AG09319 (cell line): ENCODE results near the gene MYMK.

Source experiments
- DNase-seq: peaks from one replicate; pipeline ENCODE4 v3.0.0-alpha.2; 2010; ENCODE audit warnings: low read depth; ENCODE audit errors: extremely low read depth
- CTCF ChIP-seq: IDR thresholded peaks from 2 replicates; pipeline ENCODE4 v1.5.1; 2011; ENCODE audit warnings: low read depth, mild to moderate bottlenecking, inconsistent platforms, low read length, moderate library complexity

The MYMK gene

GRCh38 chr9:133557581-133557980 lies 32.8 kb upstream of the MYMK start:
- no peak for DNase-seq
- no peak for TF ChIP-seq CTCF

- TF ChIP-seq CTCF: no peak
Measured at GRCh38 chr9:133556354-133556753, 31.6 kb upstream of the MYMK start.

GRCh38 chr9:133554729-133555128 lies 30.0 kb upstream of the MYMK start:
- no peak for DNase-seq
- TF ChIP-seq CTCF: no peak

More at GRCh38 chr9:133556354-133556753, 31.6 kb upstream of the MYMK start:
- DNase-seq: no peak

- no peak for TF ChIP-seq CTCF
- DNase-seq: no peak
Measured at GRCh38 chr9:133553973-133554713, 29.4 kb upstream of the MYMK start.

GRCh38 chr9:133553123-133553522 lies 28.4 kb upstream of the MYMK start:
- TF ChIP-seq CTCF: no peak

GRCh38 chr9:133552236-133552635 lies 27.5 kb upstream of the MYMK start:
- DNase-seq: no peak

More at GRCh38 chr9:133553123-133553522, 28.4 kb upstream of the MYMK start:
- no peak for DNase-seq

More at GRCh38 chr9:133552236-133552635, 27.5 kb upstream of the MYMK start:
- no peak for TF ChIP-seq CTCF
